DMS153 treated with DMSO at 0.1 percent for 48 hours (cell line): Measurements from ENCODE around the gene PRKCH.
"Not testable (repeated sequence)": the region's sequence is repeated elsewhere in the genome, so short reads cannot be mapped to it uniquely, and the experiment has no call there.

ENCODE experiments used
- DNase-seq: peaks from one replicate; lab custom pipeline; 2025; ENCODE audit not compliant: unreplicated experiment; lab: John Stamatoyannopoulos, UW

PRKCH gene

DNA sequence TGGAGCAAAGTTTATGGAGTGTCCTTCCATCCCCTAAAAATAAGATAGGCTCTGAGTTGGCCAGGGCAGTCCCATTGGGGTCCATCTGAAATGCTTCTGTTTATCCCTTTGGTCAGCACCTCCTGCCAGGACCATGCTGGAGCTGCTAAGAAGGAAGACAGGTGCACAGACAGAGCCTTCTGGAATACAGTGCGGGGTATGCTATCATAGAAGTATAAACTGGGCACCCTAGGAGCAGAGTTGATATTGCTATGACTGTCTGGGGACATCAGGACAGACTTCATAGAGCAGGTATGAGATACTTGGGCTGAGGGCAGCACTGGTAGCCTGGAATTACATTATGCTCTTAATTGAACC is 203.5 kb downstream of the PRKCH start:
- DNase-seq = no peak

DNA sequence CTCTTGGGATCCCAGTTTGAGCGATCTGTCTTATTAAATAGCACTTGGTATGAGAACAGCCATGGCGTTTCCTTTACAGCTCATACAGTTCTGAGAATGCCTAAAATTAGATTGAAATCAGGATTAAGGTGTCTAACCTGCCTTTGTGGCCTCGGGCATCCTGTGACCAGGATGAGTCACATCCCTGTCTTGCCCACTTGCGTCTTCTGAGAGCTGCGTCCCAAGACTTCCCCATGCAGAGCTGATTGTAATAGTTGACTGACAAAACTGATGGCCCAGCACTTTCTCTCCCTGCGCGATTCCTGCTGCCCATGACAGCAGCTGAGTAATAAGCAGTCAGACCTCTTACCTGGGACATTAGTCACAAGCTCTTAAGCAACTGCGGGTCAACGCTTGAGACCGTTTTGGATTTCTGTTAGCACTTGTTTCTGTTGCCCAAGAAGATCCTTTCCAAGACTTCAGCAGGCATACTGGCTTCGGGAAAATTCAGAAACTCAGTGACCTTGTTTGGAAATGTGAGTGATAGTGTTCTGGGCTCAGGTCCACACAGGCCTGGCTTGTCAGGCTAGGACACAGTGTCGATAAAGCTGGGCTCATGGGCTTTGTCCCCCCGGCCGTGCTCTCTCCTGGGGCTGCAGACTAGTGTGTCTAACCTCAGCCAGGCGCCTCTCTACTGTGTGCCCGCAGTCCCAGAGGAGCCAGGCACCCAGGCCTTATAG is 204.1 kb downstream of the PRKCH start:
- DNase-seq = no peak

DNA sequence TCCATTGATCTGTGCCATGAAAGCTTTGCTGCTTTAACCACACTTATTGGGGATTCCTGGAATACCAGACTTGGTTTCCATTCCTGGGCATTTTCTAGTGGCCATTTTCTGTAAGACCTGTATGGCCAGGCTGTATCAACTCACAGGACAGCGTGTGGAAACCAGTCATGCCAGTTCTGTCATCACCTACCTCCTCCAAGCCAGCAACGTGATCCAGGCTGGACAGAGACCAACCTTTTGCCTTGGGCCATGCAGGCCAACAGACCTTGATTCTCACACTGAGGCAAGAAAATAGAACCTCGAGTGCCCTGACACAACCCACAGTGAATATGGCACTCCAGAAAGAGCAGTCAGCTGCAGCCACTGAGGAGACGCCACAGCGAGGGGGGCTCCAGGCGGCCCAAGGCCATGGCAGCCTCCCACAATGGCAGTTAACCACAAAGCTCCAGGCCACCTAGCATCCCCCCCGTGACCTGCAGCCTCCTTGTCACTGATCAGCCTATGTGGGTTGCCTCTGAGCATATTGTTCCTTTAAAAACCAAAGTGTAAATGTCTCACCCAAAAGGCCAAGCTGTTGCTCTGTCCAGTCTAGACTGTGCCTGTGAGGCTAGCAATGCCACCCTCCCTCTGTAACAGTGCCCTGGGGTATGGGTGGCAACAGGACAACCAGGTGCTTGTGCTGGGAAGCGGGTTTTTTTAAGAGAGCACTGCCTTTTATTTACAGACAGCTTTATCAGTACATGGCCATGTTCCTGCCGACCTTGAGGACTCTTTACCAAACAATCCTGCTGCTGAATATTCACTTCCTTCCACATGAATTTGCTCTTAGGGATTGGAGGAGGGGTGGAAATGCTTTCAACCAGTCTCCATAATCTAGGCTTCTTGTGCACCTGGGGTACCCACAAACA is 205.3 kb downstream of the PRKCH start:
- DNase-seq = peak; percentile 61

DNA sequence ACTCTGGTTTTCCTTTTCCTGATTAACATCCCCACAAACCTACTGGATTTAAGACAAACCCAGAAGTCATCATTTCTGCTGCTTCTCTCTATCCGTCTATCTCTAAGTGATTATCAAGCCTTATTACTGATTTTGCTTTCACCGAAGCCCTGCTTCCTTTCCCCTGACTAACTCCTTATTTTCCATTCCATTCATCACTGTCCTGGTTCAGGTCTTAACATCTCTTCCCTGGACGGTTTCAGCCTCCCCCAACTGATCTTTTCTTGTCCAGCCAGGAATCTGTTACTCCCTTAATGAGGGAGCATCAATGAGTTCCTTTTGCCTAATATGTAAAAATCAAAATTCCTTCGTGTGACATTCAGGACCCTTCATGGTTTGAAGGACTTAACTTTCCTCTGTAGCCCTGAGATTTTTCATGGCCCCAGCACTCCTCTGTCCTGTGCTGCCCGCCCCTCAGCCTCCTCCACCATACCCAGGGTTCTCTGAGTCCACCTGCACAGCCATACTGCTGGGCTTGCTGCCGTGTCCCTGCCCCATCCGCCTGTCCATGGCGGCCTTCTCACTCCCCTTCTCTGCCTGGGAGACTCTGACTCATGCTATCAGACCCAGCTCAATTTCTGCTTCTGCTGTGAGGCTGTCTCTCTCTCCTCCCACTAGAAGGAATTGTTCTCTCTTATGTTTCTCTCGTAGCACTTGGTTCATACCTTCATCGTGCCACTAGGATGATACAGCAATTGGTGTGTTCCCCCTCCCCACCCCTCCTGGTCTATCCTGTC is 206.1 kb downstream of the PRKCH start:
- DNase-seq = no peak

- no peak for DNase-seq
Observed at GRCh38 chr14:61528591-61529021, 207.2 kb downstream of the PRKCH start.

- not testable (repeated sequence) for DNase-seq
Observed at GRCh38 chr14:61529360-61529759, 208.0 kb downstream of the PRKCH start.

GRCh38 chr14:61530296-61530695 is 208.9 kb downstream of the PRKCH start:
- no peak for DNase-seq

DNA sequence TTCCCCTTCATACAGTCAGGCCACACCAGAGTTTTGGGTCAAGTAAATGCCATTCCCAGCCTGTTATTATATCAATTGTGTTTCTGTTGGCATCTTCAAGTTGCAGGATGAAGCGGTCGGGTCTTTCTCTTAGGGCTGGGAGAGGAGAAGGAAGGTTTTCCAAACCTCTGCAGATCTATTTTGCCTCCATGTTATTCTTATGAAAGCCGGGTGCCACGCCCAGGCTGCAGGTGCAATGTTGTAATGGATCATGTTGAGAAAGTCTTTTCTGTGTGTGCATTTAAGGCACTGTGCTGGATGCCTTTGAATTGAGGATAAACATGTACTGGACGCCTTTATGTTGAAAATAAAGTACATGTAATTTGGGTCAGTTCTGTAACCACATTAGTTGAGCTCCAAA is 209.5 kb downstream of the PRKCH start:
- DNase-seq = no peak

DNA sequence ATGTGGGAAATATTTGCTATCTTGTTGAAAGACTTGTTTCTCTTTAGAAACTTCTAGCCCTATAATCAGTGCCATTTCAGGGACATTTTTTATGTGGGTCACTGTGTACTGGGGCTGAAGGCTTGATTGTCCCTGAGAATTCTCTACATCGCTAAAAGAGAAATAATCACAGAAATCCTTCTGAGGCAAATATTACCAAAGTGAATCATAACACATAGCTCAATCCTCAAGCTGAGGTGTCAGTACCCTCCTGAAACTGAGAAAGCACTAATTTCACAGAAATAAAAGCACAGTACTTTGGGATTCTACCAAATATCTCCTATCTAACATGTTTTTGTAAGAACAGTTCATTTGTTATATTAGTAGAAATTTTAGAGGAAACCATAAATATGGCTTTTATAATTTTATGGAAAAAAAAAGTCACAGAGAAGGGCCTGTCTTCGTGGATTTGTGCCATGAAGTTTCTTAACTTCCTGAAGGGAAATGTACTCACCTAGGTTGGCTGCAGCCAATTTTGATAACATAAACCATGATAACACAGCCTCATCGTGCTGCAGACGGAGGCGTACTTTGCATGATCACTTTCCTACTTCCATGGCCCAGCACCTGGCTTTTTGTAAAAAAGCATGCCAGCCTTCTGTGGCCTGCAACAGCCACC is 210.2 kb downstream of the PRKCH start:
- DNase-seq = no peak

- no peak for DNase-seq
Observed at GRCh38 chr14:61532123-61532505, 210.7 kb downstream of the PRKCH start.

DNA sequence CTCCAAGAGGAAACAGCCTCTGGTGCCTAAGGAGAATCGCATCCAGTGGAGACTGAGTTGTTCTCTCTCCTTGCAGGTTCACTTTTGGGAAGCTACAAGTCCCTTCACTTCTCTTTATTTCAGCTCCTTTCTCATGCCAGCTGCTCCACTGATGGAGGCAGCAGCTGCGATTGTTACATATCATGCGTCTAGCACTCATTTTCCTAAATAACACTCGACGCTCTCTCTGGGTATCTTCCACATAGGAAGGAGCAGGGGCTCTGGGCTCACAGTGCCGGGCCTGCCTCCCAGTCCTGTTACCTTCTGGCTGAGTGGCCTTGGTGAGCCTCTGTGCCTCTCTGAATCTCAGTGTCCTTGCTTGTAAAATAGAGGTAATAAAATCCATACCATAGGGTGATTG is 211.4 kb downstream of the PRKCH start:
- DNase-seq = no peak

DNA sequence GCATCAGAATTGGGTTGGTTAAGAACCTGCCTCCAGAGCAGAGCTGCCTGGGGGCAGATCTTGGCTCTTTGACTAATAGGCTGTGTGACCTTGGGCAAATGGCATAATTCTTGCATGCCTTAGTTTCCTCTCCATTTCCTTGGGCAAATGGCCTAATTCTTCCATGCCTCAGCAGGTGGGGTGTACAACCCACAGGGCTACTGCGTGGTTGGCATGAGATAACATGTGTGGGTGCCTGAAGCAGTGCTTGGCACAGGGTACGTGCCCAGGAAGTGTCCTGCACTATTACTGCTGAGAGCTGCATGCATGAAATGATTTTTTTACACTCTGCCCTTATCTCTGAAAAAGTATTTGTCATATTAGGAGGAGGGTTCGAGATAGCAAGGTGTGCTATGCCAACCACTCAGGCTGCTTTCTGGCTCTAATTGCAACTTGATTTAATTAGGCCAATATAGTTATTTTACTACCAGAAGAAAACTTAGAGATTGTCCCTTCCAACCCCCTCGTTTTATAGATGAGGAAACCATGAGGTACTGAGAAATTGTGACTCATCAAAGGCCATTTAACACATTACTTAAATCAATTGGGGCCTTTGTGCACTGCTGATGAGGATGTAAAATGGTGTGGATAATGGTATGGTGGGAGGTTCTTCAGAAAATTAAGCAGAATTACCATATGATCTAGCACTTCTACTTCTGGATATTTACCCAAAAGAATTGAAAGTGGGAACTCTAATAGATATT is 212.3 kb downstream of the PRKCH start:
- DNase-seq = no peak

- DNase-seq = no peak
Observed at GRCh38 chr14:61535032-61535431, 213.7 kb downstream of the PRKCH start.

GRCh38 chr14:61535458-61535857 is 214.1 kb downstream of the PRKCH start:
- no peak for DNase-seq

GRCh38 chr14:61536661-61537562 is 215.5 kb downstream of the PRKCH start:
- DNase-seq = no peak

DNA sequence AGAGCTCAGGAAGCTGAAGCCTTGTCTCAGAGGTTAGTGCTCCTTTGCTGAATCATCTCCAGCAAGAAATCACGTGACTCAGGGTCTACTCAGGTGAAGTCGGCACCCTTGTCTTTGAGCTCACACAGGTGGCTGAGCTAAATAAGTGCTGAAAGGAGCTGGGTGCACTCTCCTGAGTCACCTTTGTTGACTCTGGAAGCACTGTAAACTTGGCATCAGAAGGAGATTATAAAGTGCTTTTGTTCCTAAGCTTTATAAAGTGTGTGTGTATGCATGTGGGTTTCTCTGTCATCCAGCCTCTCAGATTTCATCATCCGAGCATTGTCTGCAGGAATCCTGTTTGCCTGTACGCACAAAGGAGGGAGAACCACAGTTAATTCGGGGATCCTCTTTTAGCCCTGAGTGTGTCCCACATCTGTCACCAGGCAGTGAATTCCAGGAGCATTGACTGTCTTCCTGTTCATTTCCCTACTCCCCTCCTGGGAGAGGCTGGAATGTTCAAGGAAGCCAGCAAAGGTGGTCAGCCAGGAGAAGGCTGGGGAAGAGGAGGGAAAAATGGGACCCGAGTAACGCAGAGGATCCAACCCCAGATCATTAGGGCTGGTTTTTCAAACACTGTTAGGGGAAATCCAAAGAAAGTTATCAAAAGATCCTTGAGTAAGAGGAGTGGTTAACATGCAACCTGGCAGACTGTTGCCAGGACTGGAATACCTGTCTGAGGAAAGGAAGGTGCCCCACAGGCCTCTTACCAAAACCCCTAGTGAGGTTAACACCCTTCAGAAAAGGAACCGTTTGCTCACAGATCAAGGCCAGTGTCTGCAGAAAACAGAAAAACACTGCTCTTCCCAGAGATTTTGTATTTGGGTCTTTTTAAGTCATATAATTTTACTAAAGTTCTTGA is 216.4 kb downstream of the PRKCH start:
- peak; percentile 72 for DNase-seq

- no peak for DNase-seq
Observed at GRCh38 chr14:61538464-61539022, 217.2 kb downstream of the PRKCH start.

- no peak for DNase-seq
Observed at GRCh38 chr14:61539631-61540030, 218.3 kb downstream of the PRKCH start.
